SIG-M5 (cell line): ENCODE measurements around the gene PLCXD3.

Experiments
- DNase-seq: peaks from one replicate; lab custom pipeline; 2025; lab: John Stamatoyannopoulos, UW

The PLCXD3 gene

GRCh38 chr5:41414598-41414997, 95.8 kb downstream of the PLCXD3 start:
- DNase-seq, result no peak

DNA sequence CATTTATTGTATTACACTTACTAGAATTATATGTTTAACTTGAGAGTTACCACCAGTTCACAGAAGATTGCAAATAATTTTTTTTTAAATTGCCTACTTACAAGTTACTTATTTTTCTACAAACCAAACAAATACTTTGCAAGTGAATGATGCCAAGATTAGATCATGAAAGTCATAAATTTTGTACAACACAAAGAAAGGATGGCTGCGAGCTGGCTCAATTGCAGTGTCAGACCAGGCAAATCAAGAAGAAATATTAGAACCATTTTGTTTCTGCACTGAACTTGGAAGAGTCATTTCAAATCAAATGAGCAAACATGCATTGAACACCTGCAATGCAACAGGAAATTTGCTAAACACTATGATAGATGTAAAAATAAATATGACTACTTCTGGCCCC, 97.3 kb downstream of the PLCXD3 start:
- DNase-seq, result no peak

GRCh38 chr5:41412496-41412895, 97.9 kb downstream of the PLCXD3 start:
- no peak for DNase-seq

- DNase-seq, result no peak
These were observed 99.7 kb downstream of the PLCXD3 start for GRCh38 chr5:41410737-41411136.

DNA sequence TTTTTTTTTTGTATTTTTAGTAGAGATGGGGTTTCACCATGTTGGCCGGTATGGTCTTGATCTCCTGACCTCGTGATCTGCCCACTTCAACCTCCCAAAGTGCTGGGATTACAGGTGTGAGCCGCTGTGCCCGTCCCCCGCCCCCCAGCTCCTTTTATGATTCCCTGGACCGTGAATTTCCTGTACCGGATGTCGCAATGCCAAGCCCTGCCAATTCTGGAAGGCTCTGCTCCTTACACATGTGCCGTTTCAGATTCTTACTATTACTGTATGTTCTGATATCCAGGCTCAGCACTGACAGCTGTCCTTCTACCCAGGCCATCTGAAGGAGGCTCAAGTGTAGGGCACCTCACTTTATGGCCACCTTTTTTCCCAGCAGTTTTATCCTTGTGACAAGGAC, 100.1 kb downstream of the PLCXD3 start:
- DNase-seq, result no peak

DNA sequence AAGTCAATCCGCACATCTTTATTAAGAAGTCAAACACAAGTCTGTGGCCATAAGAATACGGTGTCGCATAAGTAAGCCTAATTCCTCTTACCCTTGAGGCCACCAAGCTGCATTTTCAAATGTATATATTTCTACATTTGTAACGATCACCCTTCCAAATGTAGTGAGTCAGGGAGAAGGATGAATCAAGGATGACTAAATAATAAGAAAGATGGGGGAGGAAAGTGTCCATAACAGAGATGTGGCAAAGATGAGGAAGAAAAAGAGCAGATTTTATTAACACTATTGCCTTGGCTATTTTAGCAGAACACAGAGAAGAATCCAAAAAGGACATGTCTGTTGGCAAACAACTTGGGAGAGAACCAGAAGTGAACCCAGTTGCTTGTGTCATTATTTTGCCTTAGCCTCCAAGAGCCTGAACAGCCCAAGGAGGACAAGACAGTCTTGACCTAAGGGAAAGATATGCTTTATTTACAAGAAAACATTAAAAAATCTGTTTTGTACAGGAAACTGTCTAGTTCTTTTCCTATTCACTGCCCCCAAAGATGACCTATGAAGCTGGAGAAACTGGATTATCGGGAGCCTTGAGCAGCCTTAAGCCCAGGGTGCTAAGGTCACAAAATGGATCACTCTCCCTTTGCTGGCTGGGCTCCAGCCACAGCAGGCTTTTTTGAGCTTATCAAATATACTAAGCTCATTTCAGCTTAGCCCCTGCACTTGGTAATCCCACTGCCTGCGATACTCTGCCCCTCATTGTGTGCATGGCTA, 101.5 kb downstream of the PLCXD3 start:
- DNase-seq, result no peak

GRCh38 chr5:41406936-41407335, 103.5 kb downstream of the PLCXD3 start:
- no peak for DNase-seq

DNA sequence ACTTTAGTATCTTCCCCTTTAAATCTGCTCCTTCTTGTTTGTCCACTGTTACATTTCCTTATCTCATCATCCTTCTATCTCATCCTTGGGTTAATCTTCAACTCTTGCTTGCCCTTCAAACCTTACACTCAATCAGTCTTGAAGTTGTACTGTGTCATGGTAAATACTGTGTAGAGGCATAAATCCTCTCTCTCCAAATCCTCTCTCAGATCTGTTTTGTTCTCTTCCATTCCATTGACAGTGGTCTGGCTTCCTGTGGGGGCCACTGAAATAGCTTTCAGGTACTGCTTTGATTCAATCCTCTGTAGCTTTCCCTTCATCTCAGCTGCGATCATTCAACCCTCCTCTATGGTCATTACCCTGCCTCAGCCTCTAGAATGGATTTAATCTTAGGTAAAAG, 104.0 kb downstream of the PLCXD3 start:
- DNase-seq, result no peak

DNA sequence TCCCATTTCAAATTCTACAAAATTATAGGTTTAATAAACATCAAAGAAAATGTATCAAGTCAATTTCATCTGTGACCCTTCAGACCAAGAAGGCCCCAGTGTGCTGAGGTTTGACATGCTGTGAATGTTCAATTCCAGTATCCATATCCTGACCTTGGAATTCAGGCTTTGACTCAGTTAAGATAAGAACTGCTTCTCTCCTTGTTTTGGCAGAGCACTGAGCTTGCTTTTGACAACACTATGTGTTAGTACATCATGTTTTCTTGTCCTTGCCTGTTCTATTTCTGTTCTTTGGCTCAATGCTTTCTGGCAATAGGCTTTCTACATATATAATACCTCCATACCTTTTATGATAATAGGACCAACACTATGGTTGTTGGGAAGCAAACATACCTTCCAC, 105.6 kb downstream of the PLCXD3 start:
- no peak for DNase-seq

DNA sequence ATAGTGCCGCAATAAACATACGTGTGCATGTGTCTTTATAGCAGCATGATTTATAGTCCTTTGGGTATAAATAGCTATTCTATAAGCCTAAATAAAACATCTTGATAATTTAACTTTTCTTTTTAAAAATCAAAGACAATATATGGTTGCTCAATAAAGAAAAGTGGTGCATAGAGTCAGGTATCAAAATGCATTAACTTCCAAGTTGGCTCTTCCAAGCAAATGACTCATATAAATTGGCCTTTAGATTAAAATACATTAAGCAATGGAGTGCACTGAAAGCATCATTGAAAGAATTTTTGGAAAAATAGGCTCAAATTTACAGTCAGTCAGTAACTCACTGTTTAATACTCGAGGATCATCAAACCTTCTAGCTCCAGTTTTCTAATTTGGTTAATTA, 106.6 kb downstream of the PLCXD3 start:
- no peak for DNase-seq

GRCh38 chr5:41402845-41403244, 107.6 kb downstream of the PLCXD3 start:
- no peak for DNase-seq

- no peak for DNase-seq
These were observed 110.6 kb downstream of the PLCXD3 start for GRCh38 chr5:41399839-41400238.

GRCh38 chr5:41392016-41392415, 118.4 kb downstream of the PLCXD3 start:
- DNase-seq, result no peak

- no peak for DNase-seq
These were observed 135.8 kb downstream of the PLCXD3 start for GRCh38 chr5:41374631-41375030.

- no peak for DNase-seq
These were observed 137.2 kb downstream of the PLCXD3 start for GRCh38 chr5:41373230-41373629.

DNA sequence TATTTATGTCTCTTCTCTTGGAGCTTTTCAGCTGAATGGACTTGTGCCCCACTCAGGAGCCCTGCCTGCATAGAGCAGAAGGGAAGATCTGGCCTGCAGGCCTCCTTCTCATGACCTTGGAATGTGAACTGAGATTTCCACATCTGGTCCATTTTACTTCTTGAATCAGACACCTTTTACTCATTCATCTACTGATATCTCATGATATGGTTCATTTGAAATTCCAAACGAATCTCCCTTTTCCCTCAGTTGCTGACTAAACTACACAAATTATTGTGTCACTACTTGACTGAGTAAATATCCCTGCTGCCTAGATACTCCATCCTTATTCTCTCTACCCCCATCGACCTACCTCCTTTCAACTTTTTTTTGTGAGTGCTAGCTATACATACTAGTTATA, 138.7 kb downstream of the PLCXD3 start:
- no peak for DNase-seq

DNA sequence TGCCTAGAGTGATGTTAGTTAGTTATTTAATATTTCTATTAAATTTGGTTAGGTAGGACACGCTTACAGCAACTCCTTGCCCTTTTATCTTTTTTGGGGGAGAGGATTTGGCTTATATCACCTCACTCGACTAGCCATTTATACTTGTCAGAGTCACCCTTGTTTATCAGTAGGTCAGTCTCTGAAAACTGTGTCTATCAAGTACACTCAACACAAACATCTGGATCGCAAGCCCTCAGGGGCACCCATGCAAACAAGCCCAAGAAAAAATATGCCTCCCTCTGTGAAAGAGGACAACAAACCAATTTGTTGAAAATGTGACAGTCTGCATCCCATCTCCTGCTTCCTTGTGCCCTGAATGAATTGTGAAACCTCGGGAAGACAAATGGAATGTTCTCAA, 139.9 kb downstream of the PLCXD3 start:
- DNase-seq, result no peak

GRCh38 chr5:41369799-41370198, 140.6 kb downstream of the PLCXD3 start:
- DNase-seq, result no peak

DNA sequence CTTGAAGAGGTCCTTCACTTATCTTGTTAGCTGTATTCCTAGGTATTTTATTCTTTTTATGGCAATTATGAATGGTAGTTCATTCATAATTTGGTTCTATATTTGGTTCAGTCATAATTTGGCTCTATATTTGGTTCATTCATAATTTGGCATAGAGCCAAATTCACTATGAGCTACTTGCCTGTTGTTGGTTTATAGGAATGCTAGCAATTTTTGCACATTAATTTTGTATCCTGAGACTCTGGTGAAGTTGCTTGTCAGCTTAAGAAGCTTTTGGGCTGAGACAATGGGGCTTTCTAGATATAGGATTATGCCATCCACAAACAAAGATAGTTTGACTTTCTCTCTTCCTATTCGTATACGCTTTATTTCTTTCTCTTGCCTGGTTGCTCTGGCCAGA, 142.2 kb downstream of the PLCXD3 start:
- DNase-seq, result no peak

GRCh38 chr5:41365369-41365768, 145.0 kb downstream of the PLCXD3 start:
- no peak for DNase-seq

GRCh38 chr5:41364346-41364745, 146.1 kb downstream of the PLCXD3 start:
- no peak for DNase-seq

DNA sequence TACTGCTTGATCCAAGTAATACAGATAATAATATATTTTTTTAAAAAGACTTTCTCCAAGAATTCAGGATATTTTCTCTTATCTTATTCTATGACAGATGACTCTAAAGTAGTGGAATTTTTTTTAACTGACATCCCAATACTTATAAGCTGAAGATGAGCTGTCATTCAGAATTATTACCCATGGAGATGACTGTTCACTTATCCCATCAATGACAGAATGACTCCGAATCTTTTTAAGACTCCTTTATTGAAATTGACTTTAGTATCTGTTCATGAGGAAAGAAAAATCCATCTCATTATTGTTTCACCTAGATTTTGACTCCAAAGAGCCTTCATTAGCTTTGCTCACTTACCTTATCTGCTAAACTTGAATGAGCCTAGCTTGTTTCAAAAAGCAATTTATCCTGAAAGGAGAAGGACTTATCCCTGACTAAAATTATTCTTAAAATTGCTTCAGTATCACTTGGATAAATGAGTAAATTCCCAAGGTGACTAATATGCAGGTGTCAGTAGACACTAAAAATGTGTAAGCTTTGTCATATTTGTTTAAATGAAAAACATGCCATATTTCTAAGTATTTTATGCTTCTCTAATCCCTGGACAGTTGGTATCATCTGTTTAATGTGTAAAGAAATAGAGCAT, 146.9 kb downstream of the PLCXD3 start:
- no peak for DNase-seq

- no peak for DNase-seq
These were observed 153.6 kb downstream of the PLCXD3 start for GRCh38 chr5:41356786-41357185.

- no peak for DNase-seq
These were observed 160.6 kb downstream of the PLCXD3 start for GRCh38 chr5:41349846-41350245.
